CD14-positive monocyte (primary cell): ENCODE measurements around the gene TBC1D13. TPM values are rescaled to one million over a fixed set of nuclear protein-coding genes. Genes with fewer than 3 reads are reported as not detected.
"Not testable (repeated sequence)": the region's sequence is repeated elsewhere in the genome, so short reads cannot be mapped to it uniquely, and the experiment has no call there.

Experiments
- DNase-seq, 3 donors: peaks; one replicate each; pipeline ENCODE4 v3.0.0-alpha.2; 2011 to 2022
- H2AFZ ChIP-seq: 2 replicates; pipeline ENCODE4 v1.6.0; 2012; ENCODE audit warnings: mild to moderate bottlenecking, low read depth, low read length, inconsistent platforms; ENCODE audit not compliant: insufficient read depth, poor library complexity, severe bottlenecking
- H3K27ac ChIP-seq, 2 donors: 1 replicate in 1 of 2; 2 replicates in 1 of 2; pipeline ENCODE4 v1.5.1; 2012 to 2013; ENCODE audit warnings: low read length in 2 of 2, control low read depth in 1 of 2, inconsistent platforms in 1 of 2, low read depth in 1 of 2, mild to moderate bottlenecking in 1 of 2
- H3K27me3 ChIP-seq, 2 donors: one replicate each; pipeline versions ENCODE4 v1.6.0 to v1.6.1; 2011 to 2013; ENCODE audit warnings: low read length in 2 of 2; ENCODE audit not compliant: control insufficient read depth in 2 of 2, insufficient read depth in 2 of 2
- H3K36me3 ChIP-seq, 2 donors: replicated peaks in 1 of 2; 1 replicate in 1 of 2; 2 replicates in 1 of 2; pipeline versions ENCODE4 v1.5.1 to v1.6.1; 2012 to 2013; ENCODE audit warnings: low read length in 2 of 2, control low read depth in 1 of 2, inconsistent platforms in 1 of 2, mild to moderate bottlenecking in 1 of 2; ENCODE audit not compliant: insufficient read depth in 2 of 2, control insufficient read depth in 1 of 2
- H3K4me1 ChIP-seq, 2 donors: 1 replicate in 1 of 2; 2 replicates in 1 of 2; pipeline versions ENCODE4 v1.5.1 to v1.6.1; 2012 to 2013; ENCODE audit warnings: low read length in 2 of 2, control low read depth in 1 of 2, inconsistent platforms in 1 of 2, mild to moderate bottlenecking in 1 of 2, moderate library complexity in 1 of 2; ENCODE audit not compliant: insufficient read depth in 2 of 2, control insufficient read depth in 1 of 2
- H3K4me2 ChIP-seq: replicated peaks from 2 replicates; pipeline ENCODE3; 2012; ENCODE audit warnings: low read length, moderate library complexity, mild to moderate bottlenecking; ENCODE audit not compliant: poor library complexity, severe bottlenecking; ENCODE audit errors: extremely low read depth
- H3K4me3 ChIP-seq, 3 experiments: fragments of 200-600 bp in 1 of 3; sonication (generic) in 1 of 3; replicated peaks in 1 of 3; 1 replicate in 2 of 3; 2 replicates in 1 of 3; pipeline ENCODE4 v1.5.1; 2011 to 2013; ENCODE audit warnings: low read length in 3 of 3, mild to moderate bottlenecking in 3 of 3, control low read depth in 2 of 3, low read depth in 2 of 3, inconsistent platforms in 1 of 3, moderate library complexity in 1 of 3
- H3K79me2 ChIP-seq: 2 replicates; pipeline ENCODE4 v1.6.0; 2012; ENCODE audit warnings: mild to moderate bottlenecking, control low read depth, inconsistent platforms, low read length, moderate library complexity; ENCODE audit not compliant: insufficient read depth
- H3K9ac ChIP-seq: 2 replicates; pipeline ENCODE4 v1.6.0; 2017; ENCODE audit warnings: low read length, mild to moderate bottlenecking; ENCODE audit not compliant: insufficient read depth, poor library complexity, severe bottlenecking
- H3K9me3 ChIP-seq, 2 donors: replicated peaks in 1 of 2; 1 replicate in 1 of 2; 2 replicates in 1 of 2; pipeline versions ENCODE4 v1.5.1 to v1.6.1; 2012 to 2013; ENCODE audit warnings: low read length in 2 of 2, control low read depth in 1 of 2; ENCODE audit not compliant: control insufficient read depth in 1 of 2, insufficient read depth in 1 of 2
- H4K20me1 ChIP-seq: 2 replicates; pipeline ENCODE4 v1.6.0; 2012; ENCODE audit warnings: mild to moderate bottlenecking, low read length, control low read depth, moderate library complexity; ENCODE audit not compliant: insufficient read depth
- H3K27ac Mint-ChIP-seq, 7 donors: one replicate each; pipeline ENCODE4 v1.8.0; 2020; ENCODE audit warnings: mild to moderate bottlenecking in 7 of 7, mixed read lengths in 7 of 7, moderate library complexity in 6 of 7, inconsistent platforms in 2 of 7
- H3K27me3 Mint-ChIP-seq, 3 donors: one replicate each; pipeline ENCODE4 v1.8.0; 2021 to 2022; ENCODE audit warnings: low read depth in 3 of 3, mild to moderate bottlenecking in 3 of 3, mixed read lengths in 3 of 3, moderate library complexity in 3 of 3, inconsistent platforms in 1 of 3
- H3K36me3 Mint-ChIP-seq, 2 donors: one replicate each; pipeline ENCODE4 v1.8.0; 2020; ENCODE audit warnings: mixed read lengths in 2 of 2, inconsistent platforms in 1 of 2, mild to moderate bottlenecking in 1 of 2
- H3K4me1 Mint-ChIP-seq: one replicate; pipeline ENCODE4 v1.8.0; 2020; ENCODE audit warnings: mild to moderate bottlenecking, mixed read lengths
- H3K4me3 Mint-ChIP-seq, 2 donors: one replicate each; pipeline ENCODE4 v1.8.0; 2020; ENCODE audit warnings: mild to moderate bottlenecking in 2 of 2, mixed read lengths in 2 of 2, moderate library complexity in 1 of 2
- H3K9me3 Mint-ChIP-seq, 7 donors: one replicate each; pipeline ENCODE4 v1.8.0; 2020 to 2022; ENCODE audit warnings: mixed read lengths in 7 of 7, mild to moderate bottlenecking in 6 of 7, moderate library complexity in 6 of 7, inconsistent platforms in 2 of 7
- CTCF ChIP-seq: fragments of 200-600 bp; IDR thresholded peaks from one replicate; pipeline ENCODE4 v1.8.0; 2022; ENCODE audit warnings: antibody characterized with exemption, mild to moderate bottlenecking
- WGBS: methylation state at CpG from one replicate; pipeline ENCODE4 v1.1.5; 2013; ENCODE audit warnings: missing lambda C conversion rate; ENCODE audit not compliant: insufficient coverage; 5-methylcytosine and 5-hydroxymethylcytosine counted together
- intact Hi-C, 2 donors: fragments of 100-400 bp; cut with micrococcal nuclease; formaldehyde crosslinking; loops; one replicate each; pipeline versions ENCODE4 v1.15.0 to v1.15.1; 2023
- polyA plus RNA-seq, 3 donors: library from polyadenylated mRNA; depleted of rRNA in 1 of 3; unstranded in 2 of 3; stranded (reverse) in 1 of 3; fragments of 300-500 nt in 2 of 3; fragments of >200 nt in 1 of 3; fragmentation: Illumina TruSeq in 2 of 3; gene quantifications; 1 replicate in 2 of 3; 2 replicates in 1 of 3; pipeline ENCODE4 v1.2.3, GENCODE V29; 2012 to 2021

Gene TBC1D13
- polyA plus RNA-seq, 3 donors: 9.9 to 16.8 (median 13.8) TPM

GRCh38 chr9:128773049-128773448 lies 14.0 kb upstream of the TBC1D13 start:
- Histone ChIP-seq H3K27ac (no peak overlapping the region), H3K4me3 (no peak overlapping the region), H3K27me3 (no peaks in the 10 kb centered on the region), H3K9ac (no peak overlapping the region), H4K20me1 (no peaks in the 10 kb centered on the region), H3K4me1 (peaks cover 8 to 25% of the 10 kb centered on the region in 2 donors), H3K9me3 (peaks cover 8 to 13% of the 10 kb centered on the region in 2 donors), H3K36me3 (peaks cover 0 to under 1% of the 10 kb centered on the region in 2 donors), H3K4me2 (no peak overlapping the region), H2AFZ (no peak overlapping the region), H3K79me2 (peaks cover 30% of the 10 kb centered on the region)
- Mint-ChIP-seq H3K9me3 (peaks cover 3 to 23% (median 15%) of the 10 kb centered on the region in 7 donors), H3K27me3 (peaks cover 3 to 4% (median 3%) of the 10 kb centered on the region in 3 donors), H3K4me3 (no peak overlapping the region), H3K27ac (peak overlapping the region in 3 of 7 donors; percentile 9 to 95 (median 74)), H3K36me3 (peaks cover under 1 to 8% of the 10 kb centered on the region in 2 donors), H3K4me1 (peaks cover 26% of the 10 kb centered on the region)
- DNase-seq: no peak
- intact Hi-C loops: loop anchor here (2.0 to 5.0 kb wide), 2 partner anchors 14 to 109 kb away; partner anchors contain the start of genes KYAT1 (in 1 of the 2), LRRC8A (in 1 of the 2) and TBC1D13 (in 1 of the 2)
- TF ChIP-seq CTCF: no peak
- WGBS: 98% methylated on average over 5 of the region's 5 CpGs

- Histone ChIP-seq H3K79me2 (peaks cover 19% of the 10 kb centered on the region), H3K27ac (no peak overlapping the region), H3K4me2 (no peak overlapping the region), H3K27me3 (no peaks in the 10 kb centered on the region), H3K9me3 (peaks cover 8 to 13% of the 10 kb centered on the region in 2 donors), H3K36me3 (no peaks in the 10 kb centered on the region), H3K4me3 (no peak overlapping the region), H2AFZ (no peak overlapping the region), H3K4me1 (peaks cover 8 to 25% of the 10 kb centered on the region in 2 donors), H3K9ac (no peak overlapping the region), H4K20me1 (no peaks in the 10 kb centered on the region)
- H3K4me3 Mint-ChIP-seq: no peak overlapping the region
- H3K27me3 Mint-ChIP-seq: peaks cover 3 to 6% (median 4%) of the 10 kb centered on the region in 3 donors
- no CpG with 5 or more reads among the region's 1 CpG for WGBS
- no peak for TF ChIP-seq CTCF
- no peak for DNase-seq
- peaks cover 3 to 23% (median 17%) of the 10 kb centered on the region in 7 donors for H3K9me3 Mint-ChIP-seq
- intact Hi-C loops: loop anchor here in 1 of 2 donors (5.0 kb wide), 1 partner anchor 107 kb away; the partner anchor contains the start of genes KYAT1 and LRRC8A
- peaks cover 0 to 3% of the 10 kb centered on the region in 2 donors for H3K36me3 Mint-ChIP-seq
- H3K4me1 Mint-ChIP-seq: peaks cover 19% of the 10 kb centered on the region
- H3K27ac Mint-ChIP-seq: peak overlapping the region in 1 of 7 donors; percentile 68
These were observed 12.2 kb upstream of the TBC1D13 start for GRCh38 chr9:128774804-128775203.

GRCh38 chr9:128780093-128780492 lies 7.0 kb upstream of the TBC1D13 start:
- 100% methylated on average over 1 of the region's 27 CpGs for WGBS
- H3K4me3 Mint-ChIP-seq, H3K79me2 ChIP-seq, H3K36me3 ChIP-seq, H2AFZ ChIP-seq, H3K27me3 ChIP-seq, intact Hi-C loops, H3K4me3 ChIP-seq, H4K20me1 ChIP-seq, H3K36me3 Mint-ChIP-seq, DNase-seq, H3K4me2 ChIP-seq, H3K27ac ChIP-seq, H3K9ac ChIP-seq, H3K27me3 Mint-ChIP-seq: not testable (repeated sequence)
- Mint-ChIP-seq H3K27ac (peak overlapping the region in 1 of 7 donors; percentile 58), H3K4me1 (peaks cover 20% of the 10 kb centered on the region), H3K9me3 (peaks cover 3 to 26% (median 19%) of the 10 kb centered on the region in 7 donors)
- H3K4me1 ChIP-seq: peaks cover 21 to 23% of the 10 kb centered on the region in 2 donors
- H3K9me3 ChIP-seq: peaks cover 8 to 22% of the 10 kb centered on the region in 2 donors
